ENCODE data around the gene CLMN. TPM values are rescaled to one million over a fixed set of nuclear protein-coding genes. Genes with fewer than 3 reads are reported as not detected.

Gene CLMN
- total RNA-seq, 3 donors from 2014 or later (not counting 1 experiment from before 2014, with no cell fraction given) = 0.80 to 2.0 (median 1.8) TPM

- Histone ChIP-seq H3K4me3 (ENCODE audit: low read length) (no peak overlapping the region), H3K27me3 (ENCODE audit: control insufficient read depth, insufficient read depth, low read length) (peaks cover 9% of the 10 kb centered on the region), H3K27ac (ENCODE audit: low read length) (no peak overlapping the region), H3K4me1 (ENCODE audit: control insufficient read depth, insufficient read depth, low read length) (peaks cover 24% of the 10 kb centered on the region), H3K36me3 (ENCODE audit: control insufficient read depth, insufficient read depth, low read length) (no peaks in the 10 kb centered on the region), H3K9me3 (ENCODE audit: control insufficient read depth, insufficient read depth, low read length) (no peaks in the 10 kb centered on the region)
- ATAC-seq (no peak), DNase-seq (no peak)
- TF ChIP-seq CTCF (IDR thresholded peaks at IDR 0.05) = no peak
- H3K36me3 Mint-ChIP-seq = no peaks in the 10 kb centered on the region
- H3K4me3 Mint-ChIP-seq = no peak overlapping the region
- peaks cover 24 to 32% of the 10 kb centered on the region in 2 donors for H3K27me3 Mint-ChIP-seq (ENCODE audit: low read depth in 2 of 2)
- no peaks in the 10 kb centered on the region for H3K9me3 Mint-ChIP-seq
- peaks cover 0 to 17% of the 10 kb centered on the region in 2 donors for H3K4me1 Mint-ChIP-seq
- H3K27ac Mint-ChIP-seq = no peak overlapping the region
- WGBS (ENCODE audit: insufficient coverage) = 85% methylated on average over 5 of the region's 5 CpGs
- intact Hi-C loops (cut with micrococcal nuclease) = no loop called here
Measured at GRCh38 chr14:95321693-95322455, 2.2 kb upstream of the CLMN start.

DNA sequence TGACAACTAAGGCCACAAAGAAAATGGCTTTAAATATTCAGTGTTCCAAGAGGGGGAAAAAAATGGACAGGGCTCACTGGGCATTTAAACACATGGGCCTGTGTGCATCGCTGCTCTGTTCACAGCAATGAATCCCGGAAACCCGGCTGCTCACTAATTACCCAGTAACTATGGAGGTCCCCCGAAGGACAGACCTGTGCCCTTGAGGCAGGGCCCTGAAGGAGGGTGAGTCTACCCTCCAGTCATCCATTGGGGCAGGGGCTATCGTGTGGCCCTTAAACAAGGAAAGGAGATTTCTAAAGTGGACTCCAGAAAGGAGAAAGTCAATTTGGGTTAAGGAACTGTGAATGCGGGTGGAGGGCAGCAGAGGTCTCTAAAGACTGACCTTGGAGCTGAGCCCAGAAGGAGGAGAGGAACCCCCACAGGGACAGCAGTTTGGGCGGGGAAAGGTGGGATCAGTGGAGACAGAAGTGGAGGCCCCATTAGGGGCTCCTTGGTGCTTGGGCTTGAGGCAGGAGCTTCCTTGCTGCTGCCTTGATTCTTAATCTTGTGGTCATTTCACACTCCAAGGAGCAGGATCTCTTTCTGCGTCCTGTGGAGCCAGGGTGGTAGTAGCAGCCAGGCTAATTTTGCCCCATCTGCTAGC lies 1.4 kb upstream of the CLMN start:
- Histone ChIP-seq H3K36me3 (ENCODE audit: control insufficient read depth, insufficient read depth, low read length) (no peaks in the 10 kb centered on the region), H3K4me1 (ENCODE audit: control insufficient read depth, insufficient read depth, low read length) (peaks cover 20% of the 10 kb centered on the region), H3K27ac (ENCODE audit: low read length) (no peak overlapping the region), H3K9me3 (ENCODE audit: control insufficient read depth, insufficient read depth, low read length) (no peaks in the 10 kb centered on the region), H3K27me3 (ENCODE audit: control insufficient read depth, insufficient read depth, low read length) (peaks cover 9% of the 10 kb centered on the region), H3K4me3 (ENCODE audit: low read length) (no peak overlapping the region)
- Mint-ChIP-seq H3K9me3 (no peaks in the 10 kb centered on the region), H3K4me1 (peaks cover 0 to 17% of the 10 kb centered on the region in 2 donors), H3K27me3 (ENCODE audit: low read depth in 2 of 2) (peaks cover 32 to 33% of the 10 kb centered on the region in 2 donors), H3K36me3 (no peaks in the 10 kb centered on the region), H3K27ac (no peak overlapping the region), H3K4me3 (no peak overlapping the region)
- intact Hi-C loops (cut with micrococcal nuclease) = no loop called here
- ATAC-seq (no peak), DNase-seq (no peak)
- WGBS (ENCODE audit: insufficient coverage) = 94% methylated on average over 7 of the region's 8 CpGs
- no peak for TF ChIP-seq CTCF (IDR thresholded peaks at IDR 0.05)

DNA sequence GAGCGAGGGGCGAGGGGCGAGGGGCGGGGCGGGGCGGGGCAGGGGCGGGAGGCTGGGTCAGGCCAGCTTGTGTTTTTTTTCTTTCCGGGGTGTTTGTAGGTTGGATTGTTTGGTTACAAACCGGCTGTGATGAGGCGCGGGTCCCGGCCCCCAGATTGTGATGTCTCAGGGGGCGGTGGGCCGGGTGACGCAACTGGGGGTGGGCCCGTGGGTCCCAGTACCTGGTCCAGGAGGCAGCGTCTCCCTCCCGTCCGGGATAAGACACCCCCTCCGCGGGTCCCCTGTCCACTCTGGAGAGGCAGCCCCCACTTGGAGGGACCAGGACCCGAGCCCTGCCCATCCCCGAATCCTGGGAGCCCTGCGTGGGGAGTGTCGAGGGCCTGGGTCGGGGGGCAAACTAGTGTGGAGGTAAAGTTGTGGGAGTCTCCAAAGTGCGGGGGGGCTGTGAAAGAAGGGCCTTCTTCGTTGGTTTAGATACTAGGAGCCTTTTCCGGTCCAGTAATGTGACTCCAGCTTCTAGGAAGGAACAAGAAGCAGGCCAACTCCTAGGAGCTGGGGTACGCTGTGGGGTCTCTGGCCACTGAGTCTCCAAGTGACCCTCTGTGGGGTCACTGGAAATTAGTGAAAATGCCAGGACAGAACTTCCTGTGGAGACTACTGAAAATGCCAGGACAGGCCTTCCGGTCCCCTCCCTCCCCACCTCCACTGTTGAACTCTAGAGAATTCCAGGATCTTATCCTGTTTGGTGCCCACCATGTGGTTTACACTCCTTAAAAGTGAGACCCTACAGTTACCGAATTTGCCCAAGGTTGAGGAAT lies 579 bp upstream of the CLMN start:
- Mint-ChIP-seq H3K27ac (no peak overlapping the region), H3K4me3 (peak overlapping the region; percentile 74), H3K9me3 (no peaks in the 10 kb centered on the region), H3K36me3 (no peaks in the 10 kb centered on the region), H3K27me3 (ENCODE audit: low read depth in 2 of 2) (peaks cover 32% of the 10 kb centered on the region in 2 donors), H3K4me1 (peaks cover 0 to 17% of the 10 kb centered on the region in 2 donors)
- peak overlapping the region; percentile 17 for H3K4me3 ChIP-seq (ENCODE audit: low read length)
- peaks cover 21% of the 10 kb centered on the region for H3K4me1 ChIP-seq (ENCODE audit: control insufficient read depth, insufficient read depth, low read length)
- no peaks in the 10 kb centered on the region for H3K9me3 ChIP-seq (ENCODE audit: control insufficient read depth, insufficient read depth, low read length)
- whole genome bisulfite sequencing (ENCODE audit: insufficient coverage) = 47% methylated on average over 30 of the region's 32 CpGs
- peaks cover 9% of the 10 kb centered on the region for H3K27me3 ChIP-seq (ENCODE audit: control insufficient read depth, insufficient read depth, low read length)
- TF ChIP-seq CTCF (IDR thresholded peaks at IDR 0.05) = no peak
- no peaks in the 10 kb centered on the region for H3K36me3 ChIP-seq (ENCODE audit: control insufficient read depth, insufficient read depth, low read length)
- DNase-seq = no peak
- intact Hi-C loops (cut with micrococcal nuclease) = no loop called here
- H3K27ac ChIP-seq (ENCODE audit: low read length) = no peak overlapping the region
- ATAC-seq = no peak

All from natural killer cell (primary cell).